ENCODE results near the gene RIPOR2. TPM values are rescaled to one million over a fixed set of nuclear protein-coding genes. Genes with fewer than 3 reads are reported as not detected.

Gene RIPOR2
- total and polyA plus RNA-seq, 2 of the 13 experiments (the other 11 are each of a cell fraction or from before 2014, with no cell fraction given), result 0.02 to 0.05 TPM

- Histone ChIP-seq H2AFZ (ENCODE audit: low read length) (no peak overlapping the region), H3K9me3 (ENCODE audit: low read length) (no peaks in the 10 kb centered on the region), H3K79me2 (ENCODE audit: insufficient read depth, low read length) (no peaks in the 10 kb centered on the region), H3K27ac (ENCODE audit: extremely low read length, insufficient read depth, low read length) (no peak overlapping the region), H3K36me3 (replicated peaks in 1 of 2; ENCODE audit: control insufficient read depth in 1 of 2, insufficient read depth in 2 of 2, low read length in 2 of 2) (no peaks in the 10 kb centered on the region), H3K4me1 (ENCODE audit: insufficient read depth, low read length) (no peaks in the 10 kb centered on the region), H4K20me1 (ENCODE audit: insufficient read depth, low read length) (no peaks in the 10 kb centered on the region), H3K4me3 (replicated peaks in 1 of 3; ENCODE audit: insufficient read depth in 1 of 3, low read depth in 2 of 3, low read length in 3 of 3) (no peak overlapping the region), H3K27me3 (ENCODE audit: control insufficient read depth in 1 of 2, insufficient read depth in 2 of 2, low read length in 2 of 2) (peaks cover 2 to 16% of the 10 kb centered on the region in 2 experiments; a peak in 3 of 5 replicates), H3K4me2 (ENCODE audit: low read depth, low read length) (no peak overlapping the region), H3K9ac (ENCODE audit: insufficient read depth, low read depth, low read length) (no peak overlapping the region)
- under 1% methylated on average over 3 of the region's 3 CpGs for WGBS (ENCODE audit: low lambda C conversion rate)
- intact Hi-C loops (cut with micrococcal nuclease; ENCODE audit: unreplicated experiment), result no loop called here
- ChIA-PET POLR2A (no interaction called here), CTCF (ENCODE audit: low intra/inter-chr PET ratio, low total read pairs) (no interaction called here)
- TF ChIP-seq ZNF12 (CRISPR knock-in tag; IDR thresholded peaks at IDR 0.05) (0 out of 2 replicates have a peak, but pooled peaks have one; percentile 63), CREB1 (IDR thresholded peaks at IDR 0.05) (peak; percentile 71), CREB1 (CRISPR knock-in tag; IDR thresholded peaks at IDR 0.05) (no peak), TAF1 (CRISPR knock-in tag; IDR thresholded peaks at IDR 0.05) (no peak), DR1 (CRISPR knock-in tag; IDR thresholded peaks at IDR 0.05) (no peak)
- in situ Hi-C loops (cut with HindIII; ENCODE audit: extremely low pct_ligation_motif_present, low pct_unique_long_range_greater_than_20kb), result no loop called here
- FAIRE-seq (no peak), DNase-seq (ENCODE audit: low spot score) (no peak), ATAC-seq (no peak)
- BruUV-seq (replicated peaks), result no TSS peak
These were observed 18.0 kb upstream of the RIPOR2 start for GRCh38 chr6:24953726-24954125.

- no peak overlapping the region for H3K9ac ChIP-seq (ENCODE audit: insufficient read depth, low read depth, low read length)
- H3K4me1 ChIP-seq (ENCODE audit: insufficient read depth, low read length), result no peaks in the 10 kb centered on the region
- FAIRE-seq (no peak), DNase-seq (ENCODE audit: low spot score) (no peak), ATAC-seq (no peak)
- no peak overlapping the region for H3K4me2 ChIP-seq (ENCODE audit: low read depth, low read length)
- ChIA-PET CTCF (ENCODE audit: low intra/inter-chr PET ratio, low total read pairs) (no interaction called here), POLR2A (no interaction called here)
- no TSS peak for BruUV-seq (replicated peaks)
- in situ Hi-C loops (cut with HindIII; ENCODE audit: extremely low pct_ligation_motif_present, low pct_unique_long_range_greater_than_20kb), result no loop called here
- no peaks in the 10 kb centered on the region for H3K36me3 ChIP-seq (replicated peaks in 1 of 2; ENCODE audit: control insufficient read depth in 1 of 2, insufficient read depth in 2 of 2, low read length in 2 of 2)
- H3K4me3 ChIP-seq (replicated peaks in 1 of 3; ENCODE audit: insufficient read depth in 1 of 3, low read depth in 2 of 3, low read length in 3 of 3), result no peak overlapping the region
- no peaks in the 10 kb centered on the region for H3K79me2 ChIP-seq (ENCODE audit: insufficient read depth, low read length)
- intact Hi-C loops (cut with micrococcal nuclease; ENCODE audit: unreplicated experiment), result no loop called here
- peaks cover 2 to 32% of the 10 kb centered on the region in 2 experiments; a peak in 4 of 5 replicates for H3K27me3 ChIP-seq (ENCODE audit: control insufficient read depth in 1 of 2, insufficient read depth in 2 of 2, low read length in 2 of 2)
- 54% methylated on average over 5 of the region's 5 CpGs for WGBS (ENCODE audit: low lambda C conversion rate)
- H3K9me3 ChIP-seq (ENCODE audit: low read length), result no peaks in the 10 kb centered on the region
- H4K20me1 ChIP-seq (ENCODE audit: insufficient read depth, low read length), result no peaks in the 10 kb centered on the region
- H2AFZ ChIP-seq (ENCODE audit: low read length), result no peak overlapping the region
- H3K27ac ChIP-seq (ENCODE audit: extremely low read length, insufficient read depth, low read length), result no peak overlapping the region
- TF ChIP-seq NPAS2 (CRISPR knock-in tag; IDR thresholded peaks at IDR 0.05; ENCODE audit: borderline replicate concordance) (no peak), HES4 (CRISPR knock-in tag; IDR thresholded peaks at IDR 0.05; ENCODE audit: borderline replicate concordance) (no peak), SIX4 (CRISPR knock-in tag; IDR thresholded peaks at IDR 0.05) (no peak), ZNF362 (CRISPR knock-in tag; IDR thresholded peaks at IDR 0.05; ENCODE audit: borderline replicate concordance) (no peak), FOXK1 (CRISPR knock-in tag; IDR thresholded peaks at IDR 0.05; ENCODE audit: borderline replicate concordance, low read depth) (no peak), MXD4 (CRISPR knock-in tag; IDR thresholded peaks at IDR 0.05) (no peak), GMEB2 (CRISPR knock-in tag; IDR thresholded peaks at IDR 0.05; ENCODE audit: low read depth) (no peak), MZF1 (CRISPR knock-in tag; IDR thresholded peaks at IDR 0.05; ENCODE audit: borderline replicate concordance) (no peak), ZNF18 (CRISPR knock-in tag; IDR thresholded peaks at IDR 0.05; ENCODE audit: insufficient replicate concordance) (no peak), ZBTB1 (CRISPR knock-in tag; IDR thresholded peaks at IDR 0.05; ENCODE audit: borderline replicate concordance) (no peak), DR1 (CRISPR knock-in tag; IDR thresholded peaks at IDR 0.05) (no peak)
These were observed 16.1 kb upstream of the RIPOR2 start for GRCh38 chr6:24951811-24952299.
